HG03175 (cell line): ENCODE data around the gene RDX.
"Not testable (repeated sequence)": the region's sequence is repeated elsewhere in the genome, so short reads cannot be mapped to it uniquely, and the experiment has no call there.

Source experiments
- ATAC-seq: cut with Tn5 transposase; IDR thresholded peaks from one replicate; pipeline ENCODE4 v1.9.1; 2021; ENCODE audit warnings: mild to moderate bottlenecking, moderate library complexity; ENCODE audit not compliant: unreplicated experiment

Gene RDX

DNA sequence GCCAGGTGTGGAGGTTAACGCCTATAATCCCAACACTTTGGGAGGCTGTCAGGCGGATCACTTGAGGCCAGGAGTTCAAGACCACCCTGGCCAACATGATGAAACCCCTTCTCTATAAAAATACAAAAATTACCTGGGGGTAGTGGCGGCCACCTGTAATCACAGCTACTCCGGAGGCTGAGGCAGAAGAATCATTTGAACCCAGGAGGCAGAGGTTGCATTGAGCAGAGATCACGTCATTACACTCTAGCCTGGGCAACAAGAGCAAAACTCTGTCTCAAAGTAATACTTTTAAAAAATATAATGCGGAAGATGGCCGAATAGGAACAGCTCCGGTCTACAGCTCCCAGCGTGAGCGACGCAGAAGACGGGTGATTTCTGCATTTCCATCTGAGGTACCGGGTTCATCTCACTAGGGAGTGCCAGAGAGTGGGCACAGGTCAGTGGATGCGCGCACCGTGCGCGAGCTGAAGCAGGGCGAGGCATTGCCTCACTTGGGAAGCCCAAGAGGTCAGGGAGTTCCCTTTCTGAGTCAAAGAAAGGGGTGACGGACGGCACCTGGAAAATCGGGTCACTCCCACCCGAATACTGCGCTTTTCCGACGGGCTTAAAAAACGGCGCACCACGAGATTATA, 87.6 kb downstream of the RDX start:
- not testable (repeated sequence) for ATAC-seq

DNA sequence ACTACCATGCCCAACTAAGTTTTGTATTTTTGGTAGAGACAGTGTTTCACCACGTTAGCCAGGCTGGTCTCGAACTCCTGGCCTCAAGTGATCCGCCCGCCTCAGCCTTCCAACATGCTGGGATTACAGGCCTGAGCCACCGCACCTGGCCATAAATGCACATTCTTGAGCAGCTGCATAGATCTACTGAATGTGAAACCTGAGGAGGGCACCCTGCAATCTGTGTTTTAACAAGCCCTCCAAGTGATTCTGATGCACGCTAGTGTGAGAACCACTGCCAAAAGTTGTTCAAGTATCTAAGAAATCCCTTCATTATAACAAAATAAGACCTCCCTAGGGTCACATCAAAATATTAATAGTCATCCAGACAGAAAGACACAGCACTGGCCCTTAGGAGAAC, 89.3 kb downstream of the RDX start:
- no peak for ATAC-seq

GRCh38 chr11:110200836-110201235, 95.6 kb downstream of the RDX start:
- ATAC-seq, result no peak

- no peak for ATAC-seq
Observed at GRCh38 chr11:110200241-110200640, 96.2 kb downstream of the RDX start.

DNA sequence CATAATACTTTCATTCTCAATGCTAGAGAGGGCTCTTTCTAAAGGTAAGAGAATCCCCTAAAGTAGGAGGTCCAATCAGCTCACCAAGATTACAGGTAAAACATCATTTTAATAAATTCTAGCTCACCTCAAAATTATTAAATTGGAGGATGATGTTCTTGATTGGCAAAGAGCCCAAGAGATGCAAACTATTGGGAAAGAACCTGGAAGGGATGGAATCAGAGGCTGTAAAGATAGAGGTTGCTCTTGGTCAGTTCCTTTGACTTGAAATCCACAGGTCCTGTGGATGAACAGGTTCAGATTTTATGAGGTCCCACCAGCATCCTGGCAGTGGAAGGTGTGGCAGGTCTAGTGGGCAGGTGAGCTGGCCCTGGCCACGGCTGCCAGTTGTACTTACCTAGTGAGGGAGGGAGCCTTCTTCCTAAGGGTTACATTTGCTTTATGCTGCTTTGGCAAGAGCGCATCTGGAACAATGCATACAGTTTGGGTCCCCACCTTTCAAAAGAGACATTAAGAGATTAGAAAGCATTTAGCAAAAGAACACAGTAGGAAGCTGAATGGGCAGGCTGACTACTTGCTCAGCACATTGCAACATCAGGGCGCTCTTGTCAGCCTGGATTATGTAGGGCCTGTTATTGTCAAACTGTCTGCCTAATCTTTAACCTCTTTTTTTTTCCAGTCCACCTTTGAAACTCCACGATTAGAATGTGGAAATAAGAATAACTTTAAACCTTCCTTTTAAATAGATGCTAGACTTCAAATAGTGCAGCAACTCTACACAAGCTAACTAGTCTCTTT, 97.0 kb downstream of the RDX start:
- no peak for ATAC-seq

DNA sequence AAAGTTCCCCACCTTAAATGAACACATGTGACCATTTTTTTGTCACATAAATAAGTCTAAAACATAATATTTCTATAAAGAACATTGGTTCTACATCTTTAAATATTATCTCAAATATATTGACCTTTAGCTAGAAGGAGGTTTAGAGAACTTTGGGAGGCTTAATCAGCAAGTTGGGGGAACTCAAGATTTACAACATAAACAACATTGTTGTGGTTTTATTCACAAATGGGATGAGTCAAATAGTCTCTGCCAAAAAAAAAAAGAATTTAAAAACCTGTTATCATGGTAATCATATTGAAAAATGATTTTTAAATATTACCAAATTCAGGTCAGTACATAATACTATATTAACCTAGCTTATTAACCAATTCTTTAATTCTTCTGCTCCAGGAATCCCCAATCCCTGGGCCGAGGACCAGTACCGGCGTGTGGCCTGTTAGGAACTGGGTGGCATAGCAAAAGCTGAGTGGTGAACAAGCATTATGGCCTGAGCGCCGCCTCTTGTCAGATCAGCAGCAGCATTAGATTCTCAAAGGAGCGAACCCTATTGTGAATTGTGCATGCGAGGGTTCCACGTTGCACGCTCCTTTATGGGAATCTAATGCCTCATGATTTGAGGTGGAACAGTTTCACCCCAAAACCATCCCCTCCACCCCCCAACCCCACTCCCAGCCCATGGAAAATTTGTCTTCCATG, 98.2 kb downstream of the RDX start:
- ATAC-seq, result no peak

DNA sequence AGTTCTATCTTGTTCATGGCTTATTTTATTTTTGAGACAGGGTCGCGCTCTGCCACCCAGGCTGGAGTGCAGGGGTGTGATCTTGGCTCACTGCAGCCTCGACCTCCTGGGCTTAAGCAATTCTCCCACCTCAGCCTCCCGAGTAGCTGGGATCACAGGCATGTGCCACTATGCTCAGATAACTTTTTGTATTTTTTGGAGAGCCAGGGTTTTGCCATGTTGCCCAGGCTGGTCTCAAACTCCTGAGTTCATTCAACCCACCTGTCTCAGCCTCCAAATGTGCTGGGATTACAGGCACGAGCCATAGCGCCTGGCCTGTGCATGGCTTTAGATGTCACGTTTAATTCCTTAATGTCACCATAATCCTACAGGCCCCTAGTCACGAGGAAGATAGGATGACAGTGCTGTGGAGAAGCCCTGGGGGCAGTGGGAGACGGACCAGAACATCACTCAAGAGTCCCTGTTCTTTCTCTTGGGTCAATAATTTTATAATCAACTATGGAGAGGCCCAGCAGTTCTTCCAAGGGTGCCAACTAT, 99.5 kb downstream of the RDX start:
- ATAC-seq, result no peak

- ATAC-seq, result no peak
Observed at GRCh38 chr11:110196241-110196754, 100.1 kb downstream of the RDX start.

GRCh38 chr11:110194211-110194766, 102.1 kb downstream of the RDX start:
- ATAC-seq, result not testable (repeated sequence)

GRCh38 chr11:110192604-110193282, 103.7 kb downstream of the RDX start:
- ATAC-seq, result peak; percentile 78

GRCh38 chr11:110190885-110191284, 105.5 kb downstream of the RDX start:
- ATAC-seq, result no peak

DNA sequence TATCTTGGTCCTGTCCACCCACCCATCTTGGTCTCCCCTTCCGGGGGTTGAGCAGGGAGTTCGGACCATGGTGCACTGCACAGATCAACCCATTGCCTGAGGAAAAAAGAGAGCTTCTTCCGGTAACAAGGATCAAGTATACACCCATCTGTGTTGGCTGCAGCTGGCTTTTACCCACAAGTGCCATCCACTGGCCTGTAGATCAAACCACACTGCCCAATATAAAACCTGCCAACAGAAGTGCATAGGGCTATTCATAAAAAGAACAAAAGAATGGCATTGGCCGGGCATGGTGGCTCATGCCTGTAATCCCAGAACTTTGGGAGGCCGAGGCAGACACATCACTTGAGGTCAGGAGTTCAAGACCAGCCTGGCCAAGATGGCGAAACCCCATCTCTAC, 108.7 kb downstream of the RDX start:
- ATAC-seq, result no peak

DNA sequence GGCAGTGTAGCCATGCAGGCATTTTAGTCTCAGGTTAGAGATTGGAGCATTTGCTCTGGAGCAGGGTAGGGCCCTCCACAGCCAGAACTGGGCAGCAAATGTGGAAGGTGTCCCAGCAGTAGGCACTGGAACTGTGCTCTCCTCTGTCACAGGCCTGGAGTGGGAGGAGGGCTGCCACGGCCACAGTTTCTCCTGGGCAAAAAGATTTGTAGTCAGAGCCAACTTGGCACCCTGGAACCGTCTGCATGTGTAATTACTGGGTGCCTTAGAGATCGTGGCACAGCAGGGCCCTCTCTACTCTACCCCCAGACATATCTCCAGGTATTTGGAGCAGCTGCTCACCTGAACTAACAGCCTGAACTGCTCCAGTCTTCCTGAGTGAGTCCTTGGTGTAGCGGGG, 109.5 kb downstream of the RDX start:
- no peak for ATAC-seq

DNA sequence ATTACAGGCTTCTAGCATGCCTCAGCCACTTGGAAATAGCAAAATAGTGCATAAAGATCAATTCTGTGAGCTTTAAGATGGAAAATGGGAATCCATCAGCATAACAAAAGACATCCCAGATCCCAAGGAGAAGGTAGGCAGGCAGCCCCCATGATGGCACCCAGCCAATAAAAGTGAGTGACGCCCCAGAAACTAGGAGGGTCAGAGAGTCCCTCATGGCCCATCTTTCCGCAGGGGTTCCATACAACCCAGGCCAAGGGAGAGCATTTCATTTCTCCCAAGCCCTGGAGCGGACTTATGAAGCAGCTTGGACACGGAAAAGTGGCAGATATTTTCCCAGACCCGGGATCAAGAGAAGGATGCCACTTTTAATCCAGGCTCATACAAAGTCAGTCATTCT, 110.0 kb downstream of the RDX start:
- ATAC-seq, result no peak

DNA sequence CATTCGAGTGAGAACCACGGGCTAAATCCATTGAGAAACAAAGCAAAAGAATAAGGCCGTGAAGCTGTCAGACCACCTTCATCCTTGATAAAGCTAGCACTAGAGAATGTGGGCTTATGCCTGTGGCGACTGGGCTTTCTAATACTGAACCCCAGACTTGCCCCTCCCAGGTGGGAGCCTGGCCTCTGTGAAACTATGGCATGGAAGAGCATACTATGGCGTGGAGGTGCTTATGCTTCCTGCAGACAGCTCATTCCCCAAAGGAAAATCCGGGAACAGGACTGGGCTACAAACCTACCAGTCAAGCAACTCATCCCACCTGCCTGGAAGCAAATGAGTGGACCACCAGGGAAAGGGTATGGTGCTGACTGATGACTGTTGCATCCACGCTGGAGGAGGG, 110.8 kb downstream of the RDX start:
- ATAC-seq, result no peak

- ATAC-seq, result no peak
Observed at GRCh38 chr11:110185121-110185591, 111.3 kb downstream of the RDX start.

DNA sequence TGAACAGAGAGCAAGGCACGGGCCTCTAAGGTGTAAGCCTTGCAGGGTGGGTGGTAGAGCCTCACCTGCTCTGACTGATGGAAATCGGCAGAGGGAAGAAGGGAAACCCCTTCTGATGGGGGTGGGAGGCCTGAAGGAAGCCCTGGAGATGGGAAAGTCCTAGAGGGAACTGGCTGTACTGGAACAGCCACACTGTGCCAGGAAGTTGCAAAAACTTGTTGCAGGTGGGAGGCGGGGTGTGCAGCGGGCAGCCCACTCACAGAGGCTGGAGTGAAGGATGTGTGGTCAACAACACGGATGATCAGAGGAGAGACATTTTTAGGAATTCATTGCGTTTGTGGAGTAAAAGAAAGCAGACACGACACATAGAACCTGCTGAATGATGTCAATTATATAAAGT, 112.0 kb downstream of the RDX start:
- ATAC-seq, result no peak

DNA sequence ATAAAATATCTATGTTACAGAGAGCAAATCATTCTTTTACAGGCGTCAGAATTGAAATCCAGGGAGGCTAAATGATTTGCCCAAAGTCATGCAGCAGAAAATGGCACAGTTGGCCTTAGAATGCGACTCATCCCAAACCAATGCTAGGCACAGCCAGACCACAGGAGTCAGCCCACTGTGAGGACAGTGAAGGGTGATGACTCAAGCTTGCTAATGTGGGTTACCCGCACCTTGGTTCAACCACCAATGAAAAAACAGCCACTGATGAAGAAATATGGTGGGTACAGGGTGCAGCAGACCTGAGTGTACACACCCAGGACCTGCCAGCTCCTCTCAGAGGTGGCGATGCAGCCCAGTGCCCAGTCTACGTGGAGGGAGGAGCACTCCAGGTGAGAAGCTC, 113.5 kb downstream of the RDX start:
- no peak for ATAC-seq

- ATAC-seq, result no peak
Observed at GRCh38 chr11:110179064-110179463, 117.3 kb downstream of the RDX start.

GRCh38 chr11:110177086-110177456, 119.3 kb downstream of the RDX start:
- no peak for ATAC-seq
